HepG2 (cell line): ENCODE measurements around the gene TMEM270. TPM values are rescaled to one million over a fixed set of nuclear protein-coding genes. Genes with fewer than 3 reads are reported as not detected.
A peak's percentile ranks its signal among the peaks of the same experiment; 100 is the strongest.

Experiments used
- ATAD3A ChIP-seq: sonication (generic); formaldehyde crosslinking; IDR thresholded peaks from 2 replicates; pipeline ENCODE4 v1.4.0; 2020; ENCODE audit warnings: missing genetic modification reagents
- KDM1A ChIP-seq: IDR thresholded peaks from 2 replicates; pipeline ENCODE4 v1.6.1; 2016; ENCODE audit warnings: missing compliant biosample characterization
- KLF12 ChIP-seq: sonication (generic); formaldehyde crosslinking; IDR thresholded peaks from 2 replicates; pipeline ENCODE4 v1.4.0; 2020; ENCODE audit warnings: missing genetic modification reagents, borderline replicate concordance
- MAFF ChIP-seq: IDR thresholded peaks from 2 replicates; pipeline ENCODE4 v1.6.1; 2011; ENCODE audit warnings: low read depth, low read length, improper control_type of control experiment
- PAX8 ChIP-seq: sonication (generic); formaldehyde crosslinking; IDR thresholded peaks from 2 replicates; pipeline ENCODE4 v1.8.0; 2022; ENCODE audit warnings: mild to moderate bottlenecking, missing genetic modification reagents, borderline replicate concordance
- PCBP1 ChIP-seq: fragments of 200-400 bp; formaldehyde crosslinking; IDR thresholded peaks from 2 replicates; pipeline ENCODE4 v1.6.1; 2017; ENCODE audit warnings: mild to moderate bottlenecking, low read depth, low read length, borderline replicate concordance
- RFX1 ChIP-seq: fragments of 450-650 bp; IDR thresholded peaks from 2 replicates; pipeline ENCODE4 v1.6.1; 2017
- SMAD3 ChIP-seq: sonication (generic); formaldehyde crosslinking; IDR thresholded peaks from 2 replicates; pipeline ENCODE4 v1.4.0; 2020; ENCODE audit warnings: missing genetic modification reagents
- SRSF4 ChIP-seq: fragments of 200-400 bp; formaldehyde crosslinking; IDR thresholded peaks from one replicate; pipeline ENCODE4 v1.6.1; 2018; ENCODE audit warnings: mild to moderate bottlenecking, low read depth, low read length, moderate library complexity; ENCODE audit not compliant: poor library complexity, severe bottlenecking
- TBX3 ChIP-seq: fragments of 450-650 bp; IDR thresholded peaks from 2 replicates; pipeline ENCODE4 v1.6.1; 2017; ENCODE audit warnings: antibody characterized with exemption, mild to moderate bottlenecking, inconsistent platforms, borderline replicate concordance
- ZFP41 ChIP-seq: sonication (generic); formaldehyde crosslinking; IDR thresholded peaks from 2 replicates; pipeline ENCODE4 v1.4.0; 2020; ENCODE audit warnings: mild to moderate bottlenecking, missing genetic modification reagents, borderline replicate concordance
- ZNF10 ChIP-seq: sonication (generic); formaldehyde crosslinking; IDR thresholded peaks from 2 replicates; pipeline ENCODE4 v1.4.0; 2020; ENCODE audit warnings: mild to moderate bottlenecking, low read depth, missing genetic modification reagents, borderline replicate concordance
- ZNF350 ChIP-seq: sonication (generic); formaldehyde crosslinking; IDR thresholded peaks from 2 replicates; pipeline ENCODE4 v1.4.0; 2020; ENCODE audit warnings: mild to moderate bottlenecking, low read depth, missing genetic modification reagents, borderline replicate concordance
- ZNF501 ChIP-seq: sonication (generic); formaldehyde crosslinking; IDR thresholded peaks from 2 replicates; pipeline ENCODE4 v1.5.1; 2020; ENCODE audit warnings: mild to moderate bottlenecking, moderate library complexity, missing genetic modification reagents
- ZNF549 ChIP-seq: sonication (generic); formaldehyde crosslinking; IDR thresholded peaks from 2 replicates; pipeline ENCODE4 v1.5.0; 2020; ENCODE audit warnings: missing genetic modification reagents
- ZSCAN21 ChIP-seq: sonication (generic); formaldehyde crosslinking; IDR thresholded peaks from 2 replicates; pipeline ENCODE4 v1.8.0; 2022; ENCODE audit warnings: mild to moderate bottlenecking, missing genetic modification reagents, moderate library complexity, borderline replicate concordance
- polyA plus RNA-seq, 8 experiments: library from polyadenylated mRNA; depleted of rRNA in 3 of 8; stranded (reverse) in 7 of 8; unstranded in 1 of 8; fragments of >200 nt; fragmentation: Illumina TruSeq in 4 of 8; extraction: Trizol in 4 of 8; gene quantifications; 2 replicates each; pipeline versions ENCODE4 v1.2.1 to v1.2.3, GENCODE V29; 2011 to 2016; ENCODE audit warnings: low read depth in 4 of 8, missing spikeins in 1 of 8, mixed read lengths in 1 of 8; ENCODE audit not compliant: insufficient read depth in 1 of 8
- total RNA-seq, 5 experiments: library from RNA; depleted of rRNA; stranded (reverse); fragments of >200 nt; fragmentation: Illumina TruSeq; extraction: Trizol; gene quantifications; 2 replicates each; pipeline ENCODE4 v1.2.3, GENCODE V29; 2016; ENCODE audit warnings: low read depth in 1 of 5
- TF ChIP-seq, protein P1 (sequence below): sonication (generic); formaldehyde crosslinking; IDR thresholded peaks from 2 replicates; pipeline ENCODE4 v1.4.0; 2020; ENCODE audit warnings: low read depth, mild to moderate bottlenecking, missing genetic modification reagents
- TF ChIP-seq, protein P2 (sequence below): sonication (generic); formaldehyde crosslinking; IDR thresholded peaks from 2 replicates; pipeline ENCODE4 v1.4.0; 2020; ENCODE audit warnings: missing genetic modification reagents, borderline replicate concordance
- TF ChIP-seq, protein P3 (sequence below): IDR thresholded peaks from 2 replicates; pipeline ENCODE4 v1.6.1; 2016
- TF ChIP-seq, protein P4 (sequence below): conservative IDR thresholded peaks from 2 replicates; pipeline ENCODE4 v1.6.1; 2018; ENCODE audit warnings: missing genetic modification reagents
- TF ChIP-seq, protein P5 (sequence below): sonication (generic); formaldehyde crosslinking; IDR thresholded peaks from 2 replicates; pipeline ENCODE4 v1.4.0; 2020; ENCODE audit warnings: missing genetic modification reagents

Gene TMEM270
- total and polyA plus RNA-seq, 2 of the 13 experiments (the other 11 are each of a cell fraction or from before 2014, with no cell fraction given): not detected

DNA sequence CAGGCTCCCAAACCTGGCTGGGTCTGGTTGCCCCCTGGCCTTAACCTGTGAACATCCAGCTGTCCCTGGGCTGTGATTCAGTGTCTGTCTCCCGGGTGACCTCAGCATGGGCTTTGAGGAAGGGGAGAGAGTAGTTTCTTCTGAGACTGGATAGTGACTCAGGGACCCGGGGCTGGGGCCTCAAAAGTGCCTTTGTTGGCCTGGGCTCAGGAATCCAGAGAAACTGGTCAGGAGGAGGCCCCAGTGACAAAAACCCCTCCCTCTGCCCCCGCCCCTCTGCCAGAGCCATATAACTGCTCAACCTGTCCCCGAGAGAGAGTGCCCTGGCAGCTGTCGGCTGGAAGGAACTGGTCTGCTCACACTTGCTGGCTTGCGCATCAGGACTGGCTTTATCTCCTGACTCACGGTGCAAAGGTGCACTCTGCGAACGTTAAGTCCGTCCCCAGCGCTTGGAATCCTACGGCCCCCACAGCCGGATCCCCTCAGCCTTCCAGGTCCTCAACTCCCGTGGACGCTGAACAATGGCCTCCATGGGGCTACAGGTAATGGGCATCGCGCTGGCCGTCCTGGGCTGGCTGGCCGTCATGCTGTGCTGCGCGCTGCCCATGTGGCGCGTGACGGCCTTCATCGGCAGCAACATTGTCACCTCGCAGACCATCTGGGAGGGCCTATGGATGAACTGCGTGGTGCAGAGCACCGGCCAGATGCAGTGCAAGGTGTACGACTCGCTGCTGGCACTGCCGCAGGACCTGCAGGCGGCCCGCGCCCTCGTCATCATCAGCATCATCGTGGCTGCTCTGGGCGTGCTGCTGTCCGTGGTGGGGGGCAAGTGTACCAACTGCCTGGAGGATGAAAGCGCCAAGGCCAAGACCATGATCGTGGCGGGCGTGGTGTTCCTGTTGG lies 30.0 kb upstream of the TMEM270 start, which contains the start of gene CLDN4 (continued):
- TF ChIP-seq, protein P1, sequence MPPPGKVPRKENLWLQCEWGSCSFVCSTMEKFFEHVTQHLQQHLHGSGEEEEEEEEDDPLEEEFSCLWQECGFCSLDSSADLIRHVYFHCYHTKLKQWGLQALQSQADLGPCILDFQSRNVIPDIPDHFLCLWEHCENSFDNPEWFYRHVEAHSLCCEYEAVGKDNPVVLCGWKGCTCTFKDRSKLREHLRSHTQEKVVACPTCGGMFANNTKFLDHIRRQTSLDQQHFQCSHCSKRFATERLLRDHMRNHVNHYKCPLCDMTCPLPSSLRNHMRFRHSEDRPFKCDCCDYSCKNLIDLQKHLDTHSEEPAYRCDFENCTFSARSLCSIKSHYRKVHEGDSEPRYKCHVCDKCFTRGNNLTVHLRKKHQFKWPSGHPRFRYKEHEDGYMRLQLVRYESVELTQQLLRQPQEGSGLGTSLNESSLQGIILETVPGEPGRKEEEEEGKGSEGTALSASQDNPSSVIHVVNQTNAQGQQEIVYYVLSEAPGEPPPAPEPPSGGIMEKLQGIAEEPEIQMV: peak; percentile 76; the same call in 1 of the 2 replicates
- TF ChIP-seq PAX8 (CRISPR knock-in tag) (no peak), PCBP1 (no peak), ZNF501 (no peak; the same call in 1 of the 2 replicates), ZFP41 (CRISPR knock-in tag) (no peak), SMAD3 (no peak), ZNF350 (CRISPR knock-in tag) (no peak; the same call in 1 of the 2 replicates), SRSF4 (no peak), RFX1 (no peak), ATAD3A (CRISPR knock-in tag) (no peak), MAFF (peak; percentile 20; the same call in 1 of the 2 replicates), TBX3 (no peak), ZNF549 (CRISPR knock-in tag) (no peak), ZSCAN21 (CRISPR knock-in tag) (peak; percentile 53; the same call in 1 of the 2 replicates), ZNF10 (CRISPR knock-in tag) (no peak), KDM1A (CRISPR knock-in tag) (no peak), KLF12 (CRISPR knock-in tag) (no peak)
- TF ChIP-seq, protein P2, sequence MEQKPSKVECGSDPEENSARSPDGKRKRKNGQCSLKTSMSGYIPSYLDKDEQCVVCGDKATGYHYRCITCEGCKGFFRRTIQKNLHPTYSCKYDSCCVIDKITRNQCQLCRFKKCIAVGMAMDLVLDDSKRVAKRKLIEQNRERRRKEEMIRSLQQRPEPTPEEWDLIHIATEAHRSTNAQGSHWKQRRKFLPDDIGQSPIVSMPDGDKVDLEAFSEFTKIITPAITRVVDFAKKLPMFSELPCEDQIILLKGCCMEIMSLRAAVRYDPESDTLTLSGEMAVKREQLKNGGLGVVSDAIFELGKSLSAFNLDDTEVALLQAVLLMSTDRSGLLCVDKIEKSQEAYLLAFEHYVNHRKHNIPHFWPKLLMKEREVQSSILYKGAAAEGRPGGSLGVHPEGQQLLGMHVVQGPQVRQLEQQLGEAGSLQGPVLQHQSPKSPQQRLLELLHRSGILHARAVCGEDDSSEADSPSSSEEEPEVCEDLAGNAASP (CRISPR knock-in tag): no peak
- TF ChIP-seq, protein P3, sequence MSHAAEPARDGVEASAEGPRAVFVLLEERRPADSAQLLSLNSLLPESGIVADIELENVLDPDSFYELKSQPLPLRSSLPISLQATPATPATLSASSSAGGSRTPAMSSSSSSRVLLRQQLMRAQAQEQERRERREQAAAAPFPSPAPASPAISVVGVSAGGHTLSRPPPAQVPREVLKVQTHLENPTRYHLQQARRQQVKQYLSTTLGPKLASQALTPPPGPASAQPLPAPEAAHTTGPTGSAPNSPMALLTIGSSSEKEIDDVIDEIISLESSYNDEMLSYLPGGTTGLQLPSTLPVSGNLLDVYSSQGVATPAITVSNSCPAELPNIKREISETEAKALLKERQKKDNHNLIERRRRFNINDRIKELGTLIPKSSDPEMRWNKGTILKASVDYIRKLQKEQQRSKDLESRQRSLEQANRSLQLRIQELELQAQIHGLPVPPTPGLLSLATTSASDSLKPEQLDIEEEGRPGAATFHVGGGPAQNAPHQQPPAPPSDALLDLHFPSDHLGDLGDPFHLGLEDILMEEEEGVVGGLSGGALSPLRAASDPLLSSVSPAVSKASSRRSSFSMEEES (CRISPR knock-in tag): no peak; the same call in 1 of the 2 replicates
- TF ChIP-seq, protein P4, sequence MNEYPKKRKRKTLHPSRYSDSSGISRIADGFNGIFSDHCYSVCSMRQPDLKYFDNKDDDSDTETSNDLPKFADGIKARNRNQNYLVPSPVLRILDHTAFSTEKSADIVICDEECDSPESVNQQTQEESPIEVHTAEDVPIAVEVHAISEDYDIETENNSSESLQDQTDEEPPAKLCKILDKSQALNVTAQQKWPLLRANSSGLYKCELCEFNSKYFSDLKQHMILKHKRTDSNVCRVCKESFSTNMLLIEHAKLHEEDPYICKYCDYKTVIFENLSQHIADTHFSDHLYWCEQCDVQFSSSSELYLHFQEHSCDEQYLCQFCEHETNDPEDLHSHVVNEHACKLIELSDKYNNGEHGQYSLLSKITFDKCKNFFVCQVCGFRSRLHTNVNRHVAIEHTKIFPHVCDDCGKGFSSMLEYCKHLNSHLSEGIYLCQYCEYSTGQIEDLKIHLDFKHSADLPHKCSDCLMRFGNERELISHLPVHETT (CRISPR knock-in tag): no peak
- TF ChIP-seq, protein P5, sequence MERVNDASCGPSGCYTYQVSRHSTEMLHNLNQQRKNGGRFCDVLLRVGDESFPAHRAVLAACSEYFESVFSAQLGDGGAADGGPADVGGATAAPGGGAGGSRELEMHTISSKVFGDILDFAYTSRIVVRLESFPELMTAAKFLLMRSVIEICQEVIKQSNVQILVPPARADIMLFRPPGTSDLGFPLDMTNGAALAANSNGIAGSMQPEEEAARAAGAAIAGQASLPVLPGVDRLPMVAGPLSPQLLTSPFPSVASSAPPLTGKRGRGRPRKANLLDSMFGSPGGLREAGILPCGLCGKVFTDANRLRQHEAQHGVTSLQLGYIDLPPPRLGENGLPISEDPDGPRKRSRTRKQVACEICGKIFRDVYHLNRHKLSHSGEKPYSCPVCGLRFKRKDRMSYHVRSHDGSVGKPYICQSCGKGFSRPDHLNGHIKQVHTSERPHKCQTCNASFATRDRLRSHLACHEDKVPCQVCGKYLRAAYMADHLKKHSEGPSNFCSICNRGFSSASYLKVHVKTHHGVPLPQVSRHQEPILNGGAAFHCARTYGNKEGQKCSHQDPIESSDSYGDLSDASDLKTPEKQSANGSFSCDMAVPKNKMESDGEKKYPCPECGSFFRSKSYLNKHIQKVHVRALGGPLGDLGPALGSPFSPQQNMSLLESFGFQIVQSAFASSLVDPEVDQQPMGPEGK: peak; percentile 49; the same call in 1 of the 2 replicates
